LNCAP (cell line): Measurements from ENCODE around the gene CLSTN2.

ENCODE experiments used
- TF ChIP-seq, protein P1 (sequence below): fragments of 450-650 bp; IDR thresholded peaks from 2 replicates; pipeline ENCODE4 v1.5.1; 2017; ENCODE audit warnings: mild to moderate bottlenecking

The CLSTN2 gene

DNA sequence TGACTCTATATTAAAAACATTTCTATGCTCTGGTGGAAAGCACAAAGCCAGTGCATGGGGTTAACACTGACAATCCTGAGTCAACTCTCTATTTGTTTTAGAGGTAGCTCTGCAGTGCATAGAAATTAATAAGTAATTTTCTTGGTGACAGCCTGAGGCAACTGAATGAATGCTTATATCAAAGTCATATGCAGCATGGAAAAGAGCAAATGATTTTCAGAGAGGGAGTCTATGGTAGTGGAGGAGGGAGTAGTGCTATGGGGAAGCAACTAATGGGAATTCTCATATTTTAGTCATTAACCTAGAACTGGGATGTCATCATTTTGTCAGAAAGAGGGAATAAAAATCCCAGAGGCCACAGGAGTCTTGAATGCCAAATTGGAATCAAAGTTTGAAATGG lies 99.1 kb downstream of the CLSTN2 start:
- TF ChIP-seq, protein P1, sequence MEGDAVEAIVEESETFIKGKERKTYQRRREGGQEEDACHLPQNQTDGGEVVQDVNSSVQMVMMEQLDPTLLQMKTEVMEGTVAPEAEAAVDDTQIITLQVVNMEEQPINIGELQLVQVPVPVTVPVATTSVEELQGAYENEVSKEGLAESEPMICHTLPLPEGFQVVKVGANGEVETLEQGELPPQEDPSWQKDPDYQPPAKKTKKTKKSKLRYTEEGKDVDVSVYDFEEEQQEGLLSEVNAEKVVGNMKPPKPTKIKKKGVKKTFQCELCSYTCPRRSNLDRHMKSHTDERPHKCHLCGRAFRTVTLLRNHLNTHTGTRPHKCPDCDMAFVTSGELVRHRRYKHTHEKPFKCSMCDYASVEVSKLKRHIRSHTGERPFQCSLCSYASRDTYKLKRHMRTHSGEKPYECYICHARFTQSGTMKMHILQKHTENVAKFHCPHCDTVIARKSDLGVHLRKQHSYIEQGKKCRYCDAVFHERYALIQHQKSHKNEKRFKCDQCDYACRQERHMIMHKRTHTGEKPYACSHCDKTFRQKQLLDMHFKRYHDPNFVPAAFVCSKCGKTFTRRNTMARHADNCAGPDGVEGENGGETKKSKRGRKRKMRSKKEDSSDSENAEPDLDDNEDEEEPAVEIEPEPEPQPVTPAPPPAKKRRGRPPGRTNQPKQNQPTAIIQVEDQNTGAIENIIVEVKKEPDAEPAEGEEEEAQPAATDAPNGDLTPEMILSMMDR, result no peak

DNA sequence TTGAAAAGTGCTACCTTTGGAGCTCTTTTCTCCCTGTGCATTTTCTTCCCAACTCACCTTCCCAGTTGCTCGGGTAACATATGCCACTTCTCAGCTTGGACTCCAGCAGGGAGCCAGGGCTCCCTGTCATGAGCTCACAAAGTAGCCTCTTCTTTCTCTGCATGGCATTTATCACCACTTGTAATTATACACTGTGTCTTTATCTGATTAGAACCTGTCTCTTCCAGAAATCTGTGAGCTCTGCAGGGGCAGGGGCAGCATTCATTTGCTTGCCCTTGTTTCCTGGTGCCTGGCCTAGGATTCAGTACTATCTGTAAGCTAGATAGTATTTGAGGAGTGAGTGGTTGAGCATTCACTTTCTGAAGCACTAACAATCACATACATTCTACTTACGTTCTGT lies 100.9 kb downstream of the CLSTN2 start:
- TF ChIP-seq, protein P1, result no peak

DNA sequence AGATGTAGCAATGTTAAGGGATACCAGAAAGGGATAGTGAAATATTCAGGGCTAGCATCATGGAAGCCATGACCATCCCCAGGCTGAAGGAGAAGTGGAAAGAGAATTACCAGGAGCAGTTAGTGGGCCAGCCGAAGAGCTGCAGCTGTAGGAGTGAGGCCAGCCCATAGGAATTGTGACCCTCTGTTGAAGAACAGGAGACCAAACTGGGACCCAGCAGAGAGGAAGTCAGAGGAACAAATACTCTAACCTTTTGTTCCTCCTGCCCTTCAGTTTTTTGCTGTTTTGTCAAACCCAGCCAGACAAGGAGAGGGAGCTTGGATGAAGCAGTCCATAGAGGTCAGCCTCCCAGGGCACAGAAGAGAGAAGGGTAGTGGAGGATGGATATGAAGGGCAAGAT lies 115.4 kb downstream of the CLSTN2 start:
- TF ChIP-seq, protein P1, result no peak

DNA sequence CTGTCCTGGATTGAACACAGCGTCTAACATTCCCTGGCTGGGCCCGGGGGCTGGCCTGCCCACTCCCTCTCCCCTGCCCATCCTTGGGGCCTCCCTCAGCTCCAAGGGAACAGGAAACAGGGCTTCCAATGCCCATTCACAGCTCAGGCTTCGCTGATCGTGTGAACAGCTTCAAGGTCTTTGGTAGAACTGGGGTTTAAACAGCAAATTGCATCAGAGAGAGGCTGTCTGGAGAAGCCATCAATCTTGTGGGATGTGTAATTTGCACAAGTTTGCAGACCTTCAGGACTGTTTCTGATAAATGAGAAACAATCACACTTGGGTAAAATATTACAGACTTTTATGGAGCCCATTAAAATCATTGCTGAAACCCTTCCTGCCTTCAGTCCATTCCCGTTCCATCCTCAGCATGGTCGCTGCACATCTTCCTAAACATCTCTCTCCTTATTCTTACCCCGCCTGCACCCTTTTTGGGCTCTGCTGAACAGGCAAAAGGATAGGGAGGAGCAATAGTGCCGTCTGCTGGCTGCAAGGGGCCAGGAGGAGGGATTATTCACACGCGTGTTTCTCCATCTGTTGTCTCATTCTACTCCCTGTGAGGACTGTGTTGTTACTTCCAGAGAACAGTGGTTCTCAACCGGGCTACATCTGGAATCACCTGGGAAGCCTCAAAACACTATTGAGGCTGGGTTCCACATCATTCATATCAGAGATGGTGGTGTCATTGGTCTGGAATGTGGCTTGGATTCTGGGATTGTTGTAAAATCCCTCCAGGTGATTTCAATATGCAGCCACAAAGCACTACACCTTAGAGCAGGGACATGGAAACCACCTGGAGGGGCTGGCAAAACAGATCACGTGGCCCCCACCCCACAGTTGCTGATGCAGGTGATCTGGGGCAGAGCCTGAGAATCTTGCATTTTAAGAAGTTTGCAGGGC lies 116.3 kb downstream of the CLSTN2 start:
- TF ChIP-seq, protein P1, result peak; percentile 88

DNA sequence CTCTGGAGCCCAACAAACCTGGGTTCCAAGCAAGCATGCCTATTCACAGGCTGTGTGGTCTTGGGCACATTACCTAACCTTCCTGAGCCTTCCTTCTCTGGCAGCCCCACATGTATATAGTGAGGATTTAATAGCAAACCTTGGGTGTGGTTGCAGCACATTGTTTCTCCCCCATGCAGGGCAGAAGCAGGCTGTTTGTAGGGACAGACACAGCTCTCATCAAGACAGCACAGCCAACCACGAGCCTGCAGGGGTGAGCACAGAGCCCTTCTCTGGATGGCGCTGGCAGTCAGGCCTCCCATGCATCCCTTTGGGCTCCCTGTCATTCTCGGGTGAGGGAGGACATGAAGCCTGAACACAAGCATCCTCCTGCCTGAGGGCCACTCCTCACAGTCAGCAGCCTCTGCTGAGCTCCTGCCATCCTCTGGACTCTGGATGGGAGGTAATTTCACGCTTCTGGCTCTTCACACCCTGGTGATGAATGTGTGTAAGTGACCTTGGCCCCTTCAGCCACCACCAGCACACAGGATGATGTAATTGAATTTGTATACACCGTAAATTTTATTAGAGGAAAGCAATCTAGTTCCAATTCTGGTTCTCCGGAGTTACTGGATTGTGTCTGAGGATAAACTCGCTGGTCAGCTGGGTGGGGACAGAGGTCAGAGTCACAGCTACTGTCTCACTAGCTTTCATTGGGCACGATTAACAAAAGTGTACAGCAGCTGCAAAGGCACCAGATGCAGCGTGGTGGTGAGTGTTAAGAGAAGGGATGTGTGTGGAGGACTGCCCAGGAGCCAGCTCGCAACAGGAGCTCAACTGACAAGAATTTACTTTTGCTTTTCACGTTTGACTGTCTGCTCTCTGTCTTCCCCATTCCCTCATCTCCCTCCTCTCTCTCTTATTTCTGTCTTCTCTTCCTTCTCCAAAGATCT lies 118.1 kb downstream of the CLSTN2 start:
- TF ChIP-seq, protein P1, result no peak

DNA sequence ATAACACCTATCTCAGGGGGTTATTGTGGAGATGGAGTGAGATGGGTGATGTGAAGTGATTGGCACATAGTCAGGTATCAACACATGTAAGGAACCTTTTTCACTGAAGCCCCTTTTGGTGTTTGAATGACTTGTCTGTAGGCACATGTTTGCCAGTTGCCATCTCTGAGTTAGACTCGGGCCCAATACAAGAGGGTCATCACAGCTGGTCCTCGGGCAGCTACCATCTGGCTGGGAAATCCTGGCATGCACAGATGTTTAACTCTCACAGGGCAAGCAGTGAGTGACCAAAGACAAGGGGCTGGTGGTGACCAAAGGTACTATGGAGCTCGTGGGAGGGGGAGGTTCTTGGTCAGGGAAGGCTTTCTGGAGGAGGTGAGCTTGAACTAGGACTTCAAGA lies 118.8 kb downstream of the CLSTN2 start:
- TF ChIP-seq, protein P1, result no peak

DNA sequence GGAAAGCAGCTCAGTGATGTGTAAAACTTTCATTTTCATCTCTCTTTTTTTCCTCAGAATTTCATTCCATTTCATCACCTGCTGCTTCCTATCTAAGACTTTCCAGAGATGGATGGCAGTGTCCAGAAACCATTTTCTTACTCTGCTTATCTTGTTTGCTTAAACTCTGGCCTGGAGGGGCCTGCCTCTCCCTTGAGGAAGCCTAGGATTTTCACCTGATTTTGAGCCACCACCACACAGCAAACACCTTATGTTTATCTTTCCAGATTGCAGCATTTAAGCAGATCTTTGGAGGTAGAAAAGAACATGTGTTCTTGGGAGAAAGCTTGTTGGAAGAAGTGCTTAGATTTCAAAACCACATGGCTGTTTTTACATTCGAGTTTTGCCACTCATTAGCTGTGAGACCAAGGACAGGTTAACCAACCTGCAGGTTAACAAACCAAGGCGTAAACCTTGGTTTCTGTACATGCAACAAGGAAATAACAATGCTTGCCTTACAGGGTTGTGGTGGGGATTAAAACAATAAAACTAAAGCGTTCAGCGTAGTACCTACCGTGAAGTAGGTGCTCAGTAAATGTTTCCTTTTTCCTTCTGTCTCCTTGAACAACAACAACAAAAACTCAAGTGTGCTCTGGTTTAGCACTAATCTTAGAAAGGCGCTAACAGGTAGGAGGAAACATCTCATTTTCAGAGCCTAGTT lies 120.3 kb downstream of the CLSTN2 start:
- TF ChIP-seq, protein P1, result no peak
